ENCODE results near the gene PDE6B. TPM values are rescaled to one million over a fixed set of nuclear protein-coding genes. Genes with fewer than 3 reads are reported as not detected.

The PDE6B gene
- total RNA-seq, 1 experiment from 2014 or later = not detected

DNA sequence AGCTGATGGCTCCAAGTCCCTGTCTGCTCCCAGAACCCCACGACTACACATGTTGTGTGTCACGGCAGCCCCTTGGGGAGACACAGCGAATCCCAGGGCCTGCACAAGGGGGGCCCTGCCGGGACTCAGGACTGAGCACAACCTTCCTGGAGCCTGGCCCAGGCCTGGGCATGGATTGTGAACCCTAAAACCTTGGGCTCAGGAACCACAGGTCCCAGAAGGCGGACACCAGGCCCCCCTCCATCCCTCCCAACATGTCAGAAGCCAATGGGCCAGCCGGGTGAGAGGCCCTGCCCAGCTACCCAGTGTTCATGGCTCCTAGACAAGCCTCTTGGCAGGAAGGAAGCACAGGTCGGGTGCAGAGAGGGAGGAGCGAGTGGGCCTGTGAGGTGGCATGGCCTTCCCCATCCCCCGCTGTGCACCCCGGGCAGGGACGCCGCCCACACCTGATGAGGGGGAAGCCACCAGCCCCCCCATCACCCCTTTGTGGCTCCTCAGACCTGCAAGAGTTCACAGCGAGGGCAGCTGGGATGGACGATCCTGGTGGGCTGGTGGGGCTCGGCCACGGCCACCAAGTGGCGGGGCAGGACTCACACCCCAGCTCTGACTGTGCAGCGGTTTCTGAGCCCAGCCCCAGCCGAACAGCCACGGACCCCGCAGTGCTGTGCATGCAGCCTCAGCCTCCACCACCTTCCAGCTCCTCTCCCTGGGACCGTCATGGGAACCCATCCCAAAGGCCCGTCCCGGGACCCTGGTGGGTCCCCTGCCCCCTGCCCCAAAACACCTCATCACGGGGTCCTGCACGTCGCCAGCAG is 3.7 kb downstream of the PDE6B start:
- H3K27me3 ChIP-seq (replicated peaks; ENCODE audit: control insufficient read depth, insufficient read depth, low read length) = no peaks in the 10 kb centered on the region
- no peaks in the 10 kb centered on the region for H3K4me1 ChIP-seq
- no TSS peak for BruUV-seq (replicated peaks)
- ChIA-PET CTCF (no interaction called here), POLR2A (no interaction called here)
- TF ChIP-seq, protein P1, sequence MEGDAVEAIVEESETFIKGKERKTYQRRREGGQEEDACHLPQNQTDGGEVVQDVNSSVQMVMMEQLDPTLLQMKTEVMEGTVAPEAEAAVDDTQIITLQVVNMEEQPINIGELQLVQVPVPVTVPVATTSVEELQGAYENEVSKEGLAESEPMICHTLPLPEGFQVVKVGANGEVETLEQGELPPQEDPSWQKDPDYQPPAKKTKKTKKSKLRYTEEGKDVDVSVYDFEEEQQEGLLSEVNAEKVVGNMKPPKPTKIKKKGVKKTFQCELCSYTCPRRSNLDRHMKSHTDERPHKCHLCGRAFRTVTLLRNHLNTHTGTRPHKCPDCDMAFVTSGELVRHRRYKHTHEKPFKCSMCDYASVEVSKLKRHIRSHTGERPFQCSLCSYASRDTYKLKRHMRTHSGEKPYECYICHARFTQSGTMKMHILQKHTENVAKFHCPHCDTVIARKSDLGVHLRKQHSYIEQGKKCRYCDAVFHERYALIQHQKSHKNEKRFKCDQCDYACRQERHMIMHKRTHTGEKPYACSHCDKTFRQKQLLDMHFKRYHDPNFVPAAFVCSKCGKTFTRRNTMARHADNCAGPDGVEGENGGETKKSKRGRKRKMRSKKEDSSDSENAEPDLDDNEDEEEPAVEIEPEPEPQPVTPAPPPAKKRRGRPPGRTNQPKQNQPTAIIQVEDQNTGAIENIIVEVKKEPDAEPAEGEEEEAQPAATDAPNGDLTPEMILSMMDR (IDR thresholded peaks at IDR 0.05; ENCODE audit: insufficient read depth in 1 of 2, low read depth in 1 of 2, low read length in 1 of 2, severe bottlenecking in 1 of 2, unreplicated experiment in 1 of 2) = no peak
- Mint-ChIP-seq H3K4me1 (ENCODE audit: low read depth, unreplicated experiment) (no peaks in the 10 kb centered on the region), H3K9me3 (ENCODE audit: unreplicated experiment) (peaks cover 14% of the 10 kb centered on the region), H3K27ac (ENCODE audit: unreplicated experiment) (no peak overlapping the region), H3K36me3 (ENCODE audit: insufficient read depth, unreplicated experiment) (peaks cover 5% of the 10 kb centered on the region), H3K27me3 (ENCODE audit: insufficient read depth, unreplicated experiment) (no peaks in the 10 kb centered on the region), H3K4me3 (ENCODE audit: unreplicated experiment) (no peak overlapping the region)
- peak in 1 of 2 experiments; percentile 29 for DNase-seq
- intact Hi-C loops (cut with micrococcal nuclease; ENCODE audit: unreplicated experiment) = no loop called here
- no peaks in the 10 kb centered on the region for H3K9me3 ChIP-seq
- no peaks in the 10 kb centered on the region for H3K36me3 ChIP-seq (ENCODE audit: control insufficient read depth, insufficient read depth, low read length)
- no peak overlapping the region for H3K4me3 ChIP-seq (ENCODE audit: low read depth, low read length)

DNA sequence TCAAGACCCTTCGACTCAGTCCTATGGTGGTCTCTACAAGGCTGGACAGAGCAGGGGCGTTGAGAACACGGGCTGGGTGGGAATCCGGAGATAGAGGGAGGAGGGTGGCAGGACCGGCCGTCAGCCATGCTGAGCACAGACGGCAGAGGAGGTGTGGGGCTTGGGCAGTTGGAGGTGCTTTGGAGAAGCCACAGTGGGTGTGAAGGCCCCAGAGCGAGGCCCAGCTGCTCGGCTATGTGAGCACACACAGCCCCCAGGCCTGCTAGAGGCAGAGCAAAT is 4.2 kb downstream of the PDE6B start:
- Histone ChIP-seq H3K36me3 (ENCODE audit: control insufficient read depth, insufficient read depth, low read length) (no peaks in the 10 kb centered on the region), H3K9me3 (no peaks in the 10 kb centered on the region), H3K4me3 (ENCODE audit: low read depth, low read length) (no peak overlapping the region), H3K27me3 (replicated peaks; ENCODE audit: control insufficient read depth, insufficient read depth, low read length) (no peaks in the 10 kb centered on the region), H3K4me1 (no peaks in the 10 kb centered on the region)
- ChIA-PET POLR2A (no interaction called here), CTCF (no interaction called here)
- H3K4me3 Mint-ChIP-seq (ENCODE audit: unreplicated experiment) = no peak overlapping the region
- intact Hi-C loops (cut with micrococcal nuclease; ENCODE audit: unreplicated experiment) = no loop called here
- H3K27me3 Mint-ChIP-seq (ENCODE audit: insufficient read depth, unreplicated experiment) = no peaks in the 10 kb centered on the region
- peaks cover 5% of the 10 kb centered on the region for H3K36me3 Mint-ChIP-seq (ENCODE audit: insufficient read depth, unreplicated experiment)
- H3K9me3 Mint-ChIP-seq (ENCODE audit: unreplicated experiment) = peaks cover 14% of the 10 kb centered on the region
- H3K27ac Mint-ChIP-seq (ENCODE audit: unreplicated experiment) = peak overlapping the region; percentile 73
- no peaks in the 10 kb centered on the region for H3K4me1 Mint-ChIP-seq (ENCODE audit: low read depth, unreplicated experiment)
- TF ChIP-seq, protein P1 (IDR thresholded peaks at IDR 0.05; ENCODE audit: insufficient read depth in 1 of 2, low read depth in 1 of 2, low read length in 1 of 2, severe bottlenecking in 1 of 2, unreplicated experiment in 1 of 2) = no peak
- DNase-seq = no peak
- no TSS peak for BruUV-seq (replicated peaks)

DNA sequence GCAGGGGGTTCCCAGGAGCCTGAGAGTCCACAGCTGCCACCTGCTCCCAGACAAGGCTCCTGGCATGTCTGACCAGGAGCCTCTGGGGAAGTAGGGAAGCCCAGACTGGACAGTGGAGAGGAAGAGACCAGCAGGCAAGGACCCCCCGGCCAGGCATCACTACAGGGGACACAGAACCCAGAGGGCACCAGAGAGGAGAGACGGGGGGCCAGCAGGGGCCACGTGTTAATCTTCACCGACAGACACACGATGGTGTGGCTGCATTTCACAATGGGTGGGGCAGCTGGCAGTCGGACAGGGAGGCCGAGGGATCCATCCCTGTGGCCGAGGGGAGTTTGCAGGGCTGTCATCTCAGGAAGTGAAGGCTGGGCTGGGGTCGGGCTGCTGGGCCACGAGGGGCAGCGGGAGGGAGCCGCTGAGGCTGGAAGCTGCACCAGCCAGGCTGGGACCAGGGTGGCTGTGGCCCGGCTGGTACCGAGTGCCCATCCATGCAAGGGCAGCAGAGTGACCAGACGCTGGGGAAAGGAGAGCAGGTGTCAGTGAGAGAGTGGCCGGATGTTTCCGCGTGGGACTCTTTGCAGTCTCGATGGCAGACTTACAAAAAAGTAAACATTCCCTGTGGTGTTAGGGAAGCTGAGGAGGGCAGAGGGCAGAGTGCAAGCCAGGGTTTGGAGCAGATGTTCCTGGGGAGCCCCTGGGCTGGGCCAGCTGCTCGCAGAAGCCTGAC is 4.7 kb downstream of the PDE6B start:
- peaks cover 14% of the 10 kb centered on the region for H3K9me3 Mint-ChIP-seq (ENCODE audit: unreplicated experiment)
- Histone ChIP-seq H3K36me3 (ENCODE audit: control insufficient read depth, insufficient read depth, low read length) (no peaks in the 10 kb centered on the region), H3K4me1 (no peaks in the 10 kb centered on the region), H3K27me3 (replicated peaks; ENCODE audit: control insufficient read depth, insufficient read depth, low read length) (no peaks in the 10 kb centered on the region), H3K4me3 (ENCODE audit: low read depth, low read length) (no peak overlapping the region), H3K9me3 (no peaks in the 10 kb centered on the region)
- no TSS peak for BruUV-seq (replicated peaks)
- H3K4me3 Mint-ChIP-seq (ENCODE audit: unreplicated experiment) = no peak overlapping the region
- TF ChIP-seq, protein P1 (IDR thresholded peaks at IDR 0.05; ENCODE audit: insufficient read depth in 1 of 2, low read depth in 1 of 2, low read length in 1 of 2, severe bottlenecking in 1 of 2, unreplicated experiment in 1 of 2) = no peak
- ChIA-PET CTCF (no interaction called here), POLR2A (no interaction called here)
- DNase-seq = peak in 1 of 2 experiments; percentile 14
- intact Hi-C loops (cut with micrococcal nuclease; ENCODE audit: unreplicated experiment) = no loop called here
- peak overlapping the region; percentile 73 for H3K27ac Mint-ChIP-seq (ENCODE audit: unreplicated experiment)
- no peaks in the 10 kb centered on the region for H3K27me3 Mint-ChIP-seq (ENCODE audit: insufficient read depth, unreplicated experiment)
- H3K36me3 Mint-ChIP-seq (ENCODE audit: insufficient read depth, unreplicated experiment) = peaks cover 5% of the 10 kb centered on the region
- no peaks in the 10 kb centered on the region for H3K4me1 Mint-ChIP-seq (ENCODE audit: low read depth, unreplicated experiment)
